ENCODE results near the gene WEE2.
"Not testable (repeated sequence)": the region's sequence is repeated elsewhere in the genome, so short reads cannot be mapped to it uniquely, and the experiment has no call there.

Gene WEE2

GRCh38 chr7:141752634-141753033 is 44.5 kb downstream of the WEE2 start:
- H3K4me3 ChIP-seq (ENCODE audit: low read depth, low read length) = no peak overlapping the region
- DNase-seq (ENCODE audit: low read depth) = no peak

GRCh38 chr7:141754939-141755338 is 46.8 kb downstream of the WEE2 start:
- no peak overlapping the region for H3K4me3 ChIP-seq (ENCODE audit: low read depth, low read length)
- DNase-seq (ENCODE audit: low read depth) = no peak

GRCh38 chr7:141763797-141764196 is 55.6 kb downstream of the WEE2 start, which contains the start of gene TAS2R3:
TAS2R3 (plus strand) TSS chr7:141764097; CDS start chr7:141764159, 62 bp downstream.
- no peak for DNase-seq (ENCODE audit: low read depth)
- H3K4me3 ChIP-seq (ENCODE audit: low read depth, low read length) = no peak within 1 kb of the TSS

- DNase-seq (ENCODE audit: low read depth); H3K4me3 ChIP-seq (ENCODE audit: low read depth, low read length): not testable (repeated sequence)
Observed at GRCh38 chr7:141770083-141770583, 62.0 kb downstream of the WEE2 start.

- H3K4me3 ChIP-seq (ENCODE audit: low read depth, low read length) = no peak within 1 kb of the TSS
- no peak for DNase-seq (ENCODE audit: low read depth)
Observed at GRCh38 chr7:141776374-141776773, 68.2 kb downstream of the WEE2 start, which contains the start of gene TAS2R4. TAS2R4 (plus strand) TSS chr7:141776674; CDS start chr7:141778489, 1,815 bp downstream.

All from skeletal muscle cell (primary cell).